22Rv1 (cell line): Measurements from ENCODE around the gene USP13.

Experiments used
- H3K27ac ChIP-seq: fragments of 450-650 bp; 2 replicates; pipeline ENCODE4 v1.5.1; 2017
- ZFX ChIP-seq: fragments of 450-650 bp; IDR thresholded peaks from 2 replicates; pipeline ENCODE4 v1.6.1; 2017; ENCODE audit warnings: antibody characterized with exemption, borderline replicate concordance
- TF ChIP-seq, protein P1 (sequence below): fragments of 450-650 bp; IDR thresholded peaks from 2 replicates; pipeline ENCODE4 v1.5.1; 2017; ENCODE audit warnings: mild to moderate bottlenecking

The USP13 gene

DNA sequence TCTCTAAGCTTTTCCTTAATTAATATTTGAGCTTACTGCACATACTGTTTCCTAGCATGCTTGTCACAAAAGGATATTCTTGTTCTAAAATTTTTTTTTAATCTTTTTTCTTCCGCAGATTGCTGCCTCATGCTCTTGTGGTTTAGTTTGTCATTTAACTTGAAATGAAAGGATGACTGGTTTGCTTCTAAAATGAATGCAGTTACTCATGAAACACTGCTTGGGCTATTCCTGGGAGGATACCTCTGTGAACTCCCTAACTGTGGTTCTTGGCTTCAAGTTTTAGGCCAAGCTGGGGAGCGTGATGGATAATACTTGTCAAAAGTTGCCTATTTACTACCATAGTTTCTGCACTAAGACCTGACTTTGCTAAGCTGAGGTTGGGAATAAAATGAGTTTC is 64.0 kb downstream of the USP13 start:
- no peak overlapping the region for H3K27ac ChIP-seq
- TF ChIP-seq, protein P1, sequence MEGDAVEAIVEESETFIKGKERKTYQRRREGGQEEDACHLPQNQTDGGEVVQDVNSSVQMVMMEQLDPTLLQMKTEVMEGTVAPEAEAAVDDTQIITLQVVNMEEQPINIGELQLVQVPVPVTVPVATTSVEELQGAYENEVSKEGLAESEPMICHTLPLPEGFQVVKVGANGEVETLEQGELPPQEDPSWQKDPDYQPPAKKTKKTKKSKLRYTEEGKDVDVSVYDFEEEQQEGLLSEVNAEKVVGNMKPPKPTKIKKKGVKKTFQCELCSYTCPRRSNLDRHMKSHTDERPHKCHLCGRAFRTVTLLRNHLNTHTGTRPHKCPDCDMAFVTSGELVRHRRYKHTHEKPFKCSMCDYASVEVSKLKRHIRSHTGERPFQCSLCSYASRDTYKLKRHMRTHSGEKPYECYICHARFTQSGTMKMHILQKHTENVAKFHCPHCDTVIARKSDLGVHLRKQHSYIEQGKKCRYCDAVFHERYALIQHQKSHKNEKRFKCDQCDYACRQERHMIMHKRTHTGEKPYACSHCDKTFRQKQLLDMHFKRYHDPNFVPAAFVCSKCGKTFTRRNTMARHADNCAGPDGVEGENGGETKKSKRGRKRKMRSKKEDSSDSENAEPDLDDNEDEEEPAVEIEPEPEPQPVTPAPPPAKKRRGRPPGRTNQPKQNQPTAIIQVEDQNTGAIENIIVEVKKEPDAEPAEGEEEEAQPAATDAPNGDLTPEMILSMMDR: no peak
- no peak for TF ChIP-seq ZFX

DNA sequence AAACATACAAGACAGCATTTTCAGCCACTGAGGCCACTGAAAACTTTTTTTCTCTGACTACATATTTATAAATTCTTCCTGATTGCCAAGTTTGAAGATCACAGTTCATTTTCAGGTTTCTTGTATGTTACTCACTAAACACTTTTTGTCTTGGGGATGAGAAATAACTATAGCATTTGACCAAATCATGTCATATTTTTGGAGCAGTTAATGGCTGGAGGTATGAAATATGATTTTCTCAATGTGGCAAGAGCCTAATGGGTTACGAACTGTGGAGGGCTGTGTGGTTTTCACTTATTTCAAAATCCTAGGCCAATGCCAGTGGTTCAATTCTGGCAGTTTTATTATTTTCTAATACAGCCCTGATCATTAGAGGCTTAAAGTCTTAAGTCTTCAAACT is 64.4 kb downstream of the USP13 start:
- TF ChIP-seq, protein P1: no peak

DNA sequence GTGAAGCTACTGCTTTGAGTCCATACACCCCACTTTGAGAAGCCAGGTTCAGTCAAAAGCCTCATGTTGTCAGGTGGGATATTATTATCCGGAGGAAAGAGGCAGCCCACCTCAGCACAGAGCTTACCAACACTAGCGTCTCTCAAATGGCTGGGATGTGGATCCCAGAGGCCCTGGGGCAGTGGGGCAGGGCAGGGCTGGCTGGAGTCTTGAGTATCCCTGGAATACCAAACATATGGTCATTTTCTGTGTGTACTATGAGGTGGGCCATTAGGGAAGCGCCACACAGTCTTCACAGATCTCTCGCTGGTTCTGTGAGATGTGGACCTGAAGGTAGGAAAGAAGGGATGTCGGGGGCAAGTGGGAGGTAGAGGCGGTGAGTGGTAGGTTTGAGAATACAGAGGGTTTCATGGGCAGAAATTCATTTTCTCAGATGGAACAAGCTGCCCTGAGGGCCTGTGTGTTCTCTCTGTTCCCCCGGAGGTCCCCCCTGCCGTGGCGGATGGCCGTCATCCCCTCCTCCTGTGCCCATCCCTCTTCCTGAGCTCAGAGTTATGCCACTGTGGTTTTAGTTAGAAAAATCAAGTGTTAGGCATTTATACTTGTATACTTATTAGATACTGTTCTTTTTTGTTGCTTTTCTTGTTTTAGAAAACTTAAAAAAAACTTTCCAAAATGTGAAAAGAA is 66.4 kb downstream of the USP13 start:
- H3K27ac ChIP-seq: no peak overlapping the region

More for the DNA sequence above, 64.4 kb downstream of the USP13 start:
- no peak overlapping the region for H3K27ac ChIP-seq

DNA sequence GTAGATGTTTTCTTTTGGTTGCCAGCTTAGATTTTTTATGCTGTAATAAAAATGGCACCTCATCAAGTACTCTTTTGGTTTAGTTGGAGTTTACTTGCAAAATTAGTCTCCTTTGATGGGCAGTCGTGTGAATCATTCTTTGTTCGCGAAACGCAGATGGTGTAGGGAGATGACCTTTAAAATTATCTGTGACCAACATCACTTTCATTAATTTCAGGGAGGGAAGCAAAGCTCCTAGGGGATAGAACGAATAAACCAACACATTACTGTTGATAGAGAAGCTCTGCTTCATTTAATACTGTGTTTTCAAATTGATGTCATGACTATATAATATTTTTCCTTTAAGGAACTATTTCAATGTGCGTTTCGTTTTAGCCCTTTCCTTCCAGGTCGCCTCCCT is 67.4 kb downstream of the USP13 start:
- no peak for TF ChIP-seq ZFX
- TF ChIP-seq, protein P1: no peak
- H3K27ac ChIP-seq: no peak overlapping the region

More for the DNA sequence above, 66.4 kb downstream of the USP13 start:
- no peak for TF ChIP-seq ZFX
- TF ChIP-seq, protein P1: no peak

DNA sequence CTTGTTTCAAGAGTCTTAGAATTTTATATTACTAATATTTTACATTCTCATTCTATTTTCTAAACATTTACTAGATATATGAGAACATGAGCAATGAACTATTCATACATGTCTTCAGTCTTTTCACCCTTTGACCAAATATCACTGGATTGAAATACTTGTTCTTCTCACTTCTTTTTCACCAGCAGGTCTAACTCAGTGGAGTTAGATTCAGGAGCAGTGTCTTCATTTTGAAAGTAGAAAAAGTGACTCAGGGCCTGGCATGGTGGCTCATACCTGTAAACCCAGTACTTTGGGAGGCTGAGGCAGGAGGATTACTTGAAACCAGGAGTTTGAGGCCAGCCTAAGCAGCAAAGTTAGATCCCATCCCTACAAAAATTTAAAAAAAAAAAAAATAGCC is 70.8 kb downstream of the USP13 start:
- TF ChIP-seq, protein P1: no peak
- no peak for TF ChIP-seq ZFX
- H3K27ac ChIP-seq: no peak overlapping the region

DNA sequence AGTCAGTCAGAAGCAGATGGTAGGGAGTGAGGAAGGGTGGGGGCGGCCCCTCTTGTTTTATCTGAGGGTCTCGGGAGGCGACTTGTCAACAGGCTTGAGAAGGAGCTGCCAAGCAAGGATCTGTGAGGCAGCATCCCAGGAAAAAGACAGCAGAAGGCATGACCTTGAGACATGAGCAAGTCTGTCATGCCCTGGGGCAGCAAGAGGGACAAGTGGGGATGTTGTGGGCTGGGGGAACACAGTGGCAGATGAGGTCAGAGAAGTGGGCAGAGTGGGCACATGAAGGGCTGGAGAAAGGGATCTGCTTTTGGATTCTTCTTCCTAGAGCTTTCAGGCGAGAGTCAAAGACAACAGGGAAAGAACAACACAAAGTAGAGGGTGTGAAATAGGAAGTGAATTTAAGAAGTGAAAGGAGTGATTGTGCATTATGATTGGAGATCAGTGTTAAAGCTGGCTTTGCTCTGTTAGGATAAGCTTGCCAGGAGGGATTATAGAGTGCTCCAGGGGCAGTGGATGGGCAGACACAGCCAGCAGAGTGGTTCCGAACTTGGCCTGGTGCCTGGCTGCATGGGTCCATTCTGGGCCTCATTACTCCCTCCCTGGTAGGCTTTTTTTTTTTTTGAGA is 73.3 kb downstream of the USP13 start:
- TF ChIP-seq, protein P1: no peak
- no peak for TF ChIP-seq ZFX
- no peak overlapping the region for H3K27ac ChIP-seq

DNA sequence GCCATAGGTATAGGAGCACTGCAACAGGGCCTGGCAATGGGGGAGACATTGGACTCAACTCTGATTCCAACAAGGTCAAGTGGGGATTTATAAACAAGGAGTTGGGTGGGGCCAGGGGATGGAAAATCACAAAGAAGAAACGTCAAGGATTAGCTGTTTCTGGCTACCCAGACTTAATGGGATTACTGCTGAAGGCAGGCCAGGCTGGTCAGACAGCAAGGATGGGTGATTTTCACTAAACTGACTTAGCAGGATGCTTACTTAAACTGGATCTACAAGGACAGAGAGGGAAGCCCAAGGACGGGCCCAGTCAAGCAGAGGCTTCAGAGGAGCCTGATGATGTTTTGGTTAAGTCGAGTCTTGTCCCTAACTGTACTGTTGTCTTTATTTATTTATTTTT is 76.2 kb downstream of the USP13 start:
- TF ChIP-seq ZFX: no peak
- TF ChIP-seq, protein P1: no peak

More for the DNA sequence above, 76.2 kb downstream of the USP13 start:
- no peak overlapping the region for H3K27ac ChIP-seq
